ENCODE measurements around the gene CAMK2G.
"Not testable (repeated sequence)": the region's sequence is repeated elsewhere in the genome, so short reads cannot be mapped to it uniquely, and the experiment has no call there.

CAMK2G gene

GRCh38 chr10:73838008-73838567 is 36.3 kb downstream of the CAMK2G start:
- no peak for DNase-seq

- DNase-seq: no peak
Measured at GRCh38 chr10:73837072-73837471, 37.3 kb downstream of the CAMK2G start.

- no peak for DNase-seq
Measured at GRCh38 chr10:73836427-73836980, 37.9 kb downstream of the CAMK2G start.

GRCh38 chr10:73829090-73829489 is 45.3 kb downstream of the CAMK2G start:
- not testable (repeated sequence) for DNase-seq

GRCh38 chr10:73828161-73828560 is 46.2 kb downstream of the CAMK2G start:
- no peak for DNase-seq

GRCh38 chr10:73827346-73828089 is 46.8 kb downstream of the CAMK2G start:
- DNase-seq: no peak

GRCh38 chr10:73824146-73824725 is 50.1 kb downstream of the CAMK2G start:
- DNase-seq: no peak

- no peak for DNase-seq
Measured at GRCh38 chr10:73823391-73823790, 51.0 kb downstream of the CAMK2G start.

- DNase-seq: no peak
Measured at GRCh38 chr10:73819513-73820093, 54.8 kb downstream of the CAMK2G start.

GRCh38 chr10:73819081-73819480 is 55.3 kb downstream of the CAMK2G start:
- DNase-seq: no peak

GRCh38 chr10:73818402-73818801 is 56.0 kb downstream of the CAMK2G start:
- DNase-seq: no peak

- no peak for DNase-seq
Measured at GRCh38 chr10:73817826-73818225, 56.5 kb downstream of the CAMK2G start.

- no peak for DNase-seq
Measured at GRCh38 chr10:73816917-73817729, 57.2 kb downstream of the CAMK2G start.

GRCh38 chr10:73815719-73816030 is 58.7 kb downstream of the CAMK2G start:
- DNase-seq: no peak

- DNase-seq: no peak
Measured at GRCh38 chr10:73814896-73815718, 59.2 kb downstream of the CAMK2G start.

GRCh38 chr10:73814276-73814895 is 60.0 kb downstream of the CAMK2G start:
- DNase-seq: no peak

- DNase-seq: no peak
Measured at GRCh38 chr10:73813333-73813732, 61.0 kb downstream of the CAMK2G start.

GRCh38 chr10:73812657-73813056 is 61.7 kb downstream of the CAMK2G start:
- DNase-seq: no peak

- no peak for DNase-seq
Measured at GRCh38 chr10:73810735-73811465, 63.5 kb downstream of the CAMK2G start.

GRCh38 chr10:73810358-73810734 is 64.0 kb downstream of the CAMK2G start:
- DNase-seq: no peak
